Esophagus muscularis mucosa (tissue), 4 donors: ENCODE data around the gene RPS6KC1. TPM values are rescaled to one million over a fixed set of nuclear protein-coding genes. Genes with fewer than 3 reads are reported as not detected.

ENCODE experiments used
- DNase-seq: peaks from one replicate; pipeline ENCODE4 v3.0.0-alpha.2; 2017; ENCODE audit errors: extremely low spot score
- H3K27ac ChIP-seq, 4 donors: fragments of 200-600 bp; sonication (generic); replicated peaks in 1 of 4; 1 replicate in 3 of 4; 2 replicates in 1 of 4; pipeline ENCODE4 v1.5.1; 2016 to 2019; ENCODE audit warnings: mild to moderate bottlenecking in 1 of 4
- H3K27me3 ChIP-seq, 4 donors: fragments of 200-600 bp; sonication (generic); one replicate each; pipeline versions ENCODE4 v1.5.1 to v1.6.0; 2016 to 2019
- H3K36me3 ChIP-seq, 4 donors: fragments of 200-600 bp; sonication (generic); one replicate each; pipeline ENCODE4 v1.5.1; 2016 to 2019
- H3K4me1 ChIP-seq, 4 donors: fragments of 200-600 bp; sonication (generic); one replicate each; pipeline ENCODE4 v1.5.1; 2016 to 2019
- H3K4me3 ChIP-seq, 4 donors: fragments of 200-600 bp; sonication (generic); 1 replicate in 2 of 4; 2 replicates in 2 of 4; pipeline ENCODE4 v1.5.1; 2016 to 2019; ENCODE audit warnings: mild to moderate bottlenecking in 4 of 4, moderate library complexity in 1 of 4
- H3K9me3 ChIP-seq, 4 donors: fragments of 200-600 bp; sonication (generic); 1 replicate in 3 of 4; 2 replicates in 1 of 4; pipeline ENCODE4 v1.5.1; 2016 to 2019
- EP300 ChIP-seq: sonication (generic); formaldehyde crosslinking; IDR thresholded peaks from one replicate; pipeline ENCODE4 v1.6.1; 2017; ENCODE audit warnings: antibody characterized with exemption
- POLR2A ChIP-seq: fragments of 450-650 bp; IDR thresholded peaks from one replicate; pipeline ENCODE4 v1.6.1; 2017; ENCODE audit warnings: antibody characterized with exemption, moderate library complexity, mild to moderate bottlenecking, low read depth
- POLR2AphosphoS5 ChIP-seq, 2 donors: sonication (generic); formaldehyde crosslinking; IDR thresholded peaks; one replicate each; pipeline ENCODE4 v1.6.1; 2017; ENCODE audit warnings: antibody characterized with exemption in 2 of 2
- WGBS: methylation state at CpG from one replicate; pipeline ENCODE4 v1.1.5; 2018; 5-methylcytosine and 5-hydroxymethylcytosine counted together
- intact Hi-C: fragments of 100-400 bp; cut with DNase I; formaldehyde crosslinking; loops from one replicate; pipeline ENCODE4 v1.15.1; 2023
- total RNA-seq, 4 donors: library from RNA; depleted of rRNA; stranded (reverse); fragments of >200 nt; gene quantifications; one replicate each; pipeline versions ENCODE4 v1.1.0 to v1.2.1, GENCODE V29; 2016
- TF ChIP-seq, protein P1 (sequence below), 3 experiments: fragments of 200-600 bp in 2 of 3; fragments of 450-650 bp in 1 of 3; sonication (generic) in 2 of 3; IDR thresholded peaks; one replicate each; pipeline ENCODE4 v1.5.1; 2017 to 2019; ENCODE audit warnings: antibody characterized with exemption in 3 of 3, mild to moderate bottlenecking in 2 of 3, moderate library complexity in 1 of 3

The RPS6KC1 gene
- total RNA-seq, 4 donors from 2014 or later: 21.0 to 26.8 (median 23.8) TPM

DNA sequence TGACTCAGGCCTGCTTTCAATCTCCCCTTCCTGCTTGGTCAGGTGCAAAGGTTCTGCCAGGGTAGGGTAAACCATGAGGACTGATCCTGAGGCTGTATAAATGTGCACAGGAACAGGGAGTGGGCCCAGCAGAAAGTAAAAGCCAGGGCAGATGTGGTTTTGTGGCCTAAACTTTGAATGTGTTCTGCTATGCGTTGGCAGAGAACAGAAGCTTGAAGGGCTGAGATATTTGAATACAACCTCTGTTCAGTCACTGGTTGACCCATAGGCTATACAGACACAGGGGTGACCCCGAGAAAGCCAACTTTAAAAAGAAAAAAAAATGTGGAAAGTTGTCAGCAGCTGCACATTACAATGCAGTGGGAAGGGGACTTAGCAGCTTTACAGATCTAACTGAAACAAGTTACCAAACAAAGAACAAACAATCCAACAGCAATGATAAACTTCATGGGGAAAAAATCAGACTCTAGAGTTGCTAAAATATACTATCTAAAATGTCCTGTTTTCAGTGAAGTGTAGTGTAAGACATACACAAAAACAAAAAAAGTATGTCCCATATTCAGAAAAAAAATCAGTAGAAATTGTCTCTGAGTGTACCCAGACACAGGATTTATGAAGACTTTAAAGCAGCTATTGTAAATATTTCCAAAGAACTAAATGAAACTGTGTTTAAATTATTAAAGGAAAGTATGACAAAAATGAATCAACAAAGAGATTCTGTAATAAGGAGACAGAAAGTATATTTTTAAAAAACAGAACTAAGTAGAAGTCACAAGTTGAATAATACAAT, 216.1 kb downstream of the RPS6KC1 start:
- WGBS: 89% methylated on average over 2 of the region's 2 CpGs
- no peaks in the 10 kb centered on the region for H3K4me1 ChIP-seq
- H3K9me3 ChIP-seq: no peaks in the 10 kb centered on the region
- DNase-seq: no peak
- H3K36me3 ChIP-seq: peaks cover 0 to 24% (median 6%) of the 10 kb centered on the region in 4 donors
- intact Hi-C loops: no loop called here
- TF ChIP-seq POLR2AphosphoS5 (IDR thresholded peaks at IDR 0.05): no peak
- no peak for TF ChIP-seq EP300
- TF ChIP-seq POLR2A: no peak
- TF ChIP-seq, protein P1, sequence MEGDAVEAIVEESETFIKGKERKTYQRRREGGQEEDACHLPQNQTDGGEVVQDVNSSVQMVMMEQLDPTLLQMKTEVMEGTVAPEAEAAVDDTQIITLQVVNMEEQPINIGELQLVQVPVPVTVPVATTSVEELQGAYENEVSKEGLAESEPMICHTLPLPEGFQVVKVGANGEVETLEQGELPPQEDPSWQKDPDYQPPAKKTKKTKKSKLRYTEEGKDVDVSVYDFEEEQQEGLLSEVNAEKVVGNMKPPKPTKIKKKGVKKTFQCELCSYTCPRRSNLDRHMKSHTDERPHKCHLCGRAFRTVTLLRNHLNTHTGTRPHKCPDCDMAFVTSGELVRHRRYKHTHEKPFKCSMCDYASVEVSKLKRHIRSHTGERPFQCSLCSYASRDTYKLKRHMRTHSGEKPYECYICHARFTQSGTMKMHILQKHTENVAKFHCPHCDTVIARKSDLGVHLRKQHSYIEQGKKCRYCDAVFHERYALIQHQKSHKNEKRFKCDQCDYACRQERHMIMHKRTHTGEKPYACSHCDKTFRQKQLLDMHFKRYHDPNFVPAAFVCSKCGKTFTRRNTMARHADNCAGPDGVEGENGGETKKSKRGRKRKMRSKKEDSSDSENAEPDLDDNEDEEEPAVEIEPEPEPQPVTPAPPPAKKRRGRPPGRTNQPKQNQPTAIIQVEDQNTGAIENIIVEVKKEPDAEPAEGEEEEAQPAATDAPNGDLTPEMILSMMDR (IDR thresholded peaks at IDR 0.05): no peak
- H3K4me3 ChIP-seq: no peak overlapping the region
- no peaks in the 10 kb centered on the region for H3K27me3 ChIP-seq
- H3K27ac ChIP-seq: no peak overlapping the region

DNA sequence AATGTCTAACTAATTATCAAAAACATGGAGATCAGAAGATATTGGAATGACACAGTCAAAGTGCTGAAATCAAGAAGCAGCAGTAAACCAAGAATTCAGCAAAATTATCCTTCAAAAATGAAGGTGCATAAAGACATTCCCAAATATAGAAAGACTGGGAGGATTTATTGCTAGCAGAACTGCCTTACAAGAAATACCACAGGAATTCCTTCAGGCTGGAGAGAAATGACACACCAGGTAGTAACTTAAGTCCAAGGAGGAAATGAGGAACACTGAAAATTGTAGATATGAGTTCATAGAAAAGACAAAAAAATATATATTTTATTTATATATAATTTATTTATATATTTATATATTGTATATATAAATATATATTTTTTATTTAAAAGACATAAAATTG, 217.2 kb downstream of the RPS6KC1 start:
- intact Hi-C loops: no loop called here
- H3K4me3 ChIP-seq: no peak overlapping the region
- no peaks in the 10 kb centered on the region for H3K27me3 ChIP-seq

DNA sequence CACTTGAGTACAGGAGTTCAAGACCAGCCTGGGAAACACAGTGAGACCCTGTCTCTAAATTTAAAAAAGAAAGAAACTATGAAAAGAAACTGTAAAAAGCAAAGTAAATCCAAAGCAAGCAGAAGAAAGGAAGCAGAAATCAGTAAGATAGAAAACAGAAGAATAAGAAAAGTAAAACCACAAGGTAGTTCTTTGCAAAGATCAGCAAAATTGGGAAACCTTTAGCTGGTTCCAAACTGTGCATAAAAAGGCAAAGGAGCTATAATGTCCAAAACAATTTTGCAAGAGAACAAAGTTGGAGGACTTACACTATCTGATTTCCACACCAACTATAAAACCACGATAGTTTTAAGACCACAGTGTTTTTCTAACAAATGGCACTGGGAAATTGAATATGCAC, 218.8 kb downstream of the RPS6KC1 start:
- TF ChIP-seq, protein P1 (IDR thresholded peaks at IDR 0.05): no peak
- TF ChIP-seq EP300: no peak
- no peak for TF ChIP-seq POLR2AphosphoS5 (IDR thresholded peaks at IDR 0.05)
- TF ChIP-seq POLR2A: no peak
- H3K4me1 ChIP-seq: no peaks in the 10 kb centered on the region
- 94% methylated on average over 1 of the region's 1 CpG for whole genome bisulfite sequencing
- no peaks in the 10 kb centered on the region for H3K9me3 ChIP-seq
- H3K27ac ChIP-seq: no peak overlapping the region
- DNase-seq: no peak
- no peak overlapping the region for H3K4me3 ChIP-seq
- intact Hi-C loops: no loop called here
- H3K36me3 ChIP-seq: peaks cover 0 to 27% (median 8%) of the 10 kb centered on the region in 4 donors
- H3K27me3 ChIP-seq: no peaks in the 10 kb centered on the region

More for the DNA sequence above, 217.2 kb downstream of the RPS6KC1 start:
- Histone ChIP-seq H3K9me3 (no peaks in the 10 kb centered on the region), H3K36me3 (peaks cover 5 to 23% (median 7%) of the 10 kb centered on the region in 4 donors), H3K4me1 (no peaks in the 10 kb centered on the region), H3K27ac (no peak overlapping the region)
- no peak for TF ChIP-seq POLR2A
- TF ChIP-seq, protein P1 (IDR thresholded peaks at IDR 0.05): no peak
- TF ChIP-seq POLR2AphosphoS5 (IDR thresholded peaks at IDR 0.05): no peak
- TF ChIP-seq EP300: no peak
- no peak for DNase-seq

DNA sequence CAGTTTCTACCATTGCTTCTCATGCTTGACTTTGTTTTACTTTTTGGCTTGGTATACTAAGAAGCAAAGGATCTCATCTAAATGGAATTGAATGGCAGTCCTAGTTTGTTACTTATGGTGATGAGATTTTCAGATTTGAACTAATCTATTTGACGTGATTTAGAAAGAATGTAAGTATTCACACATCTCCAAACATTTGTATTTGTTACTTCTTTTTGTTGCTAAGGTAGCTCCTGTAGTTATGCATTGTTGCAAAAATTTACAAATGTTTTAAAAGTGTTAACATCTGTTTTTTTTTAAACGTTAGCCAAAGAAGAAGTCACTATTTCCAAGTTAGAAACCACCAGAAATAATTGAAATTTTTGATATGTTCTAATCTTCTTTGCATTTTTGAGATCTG, 222.5 kb downstream of the RPS6KC1 start:
- WGBS: 63% methylated on average over 2 of the region's 2 CpGs
- H3K4me1 ChIP-seq: no peaks in the 10 kb centered on the region
- H3K9me3 ChIP-seq: no peaks in the 10 kb centered on the region
- intact Hi-C loops: no loop called here
- H3K36me3 ChIP-seq: peaks cover 0 to 20% (median 8%) of the 10 kb centered on the region in 4 donors
- H3K27ac ChIP-seq: no peak overlapping the region
- no peaks in the 10 kb centered on the region for H3K27me3 ChIP-seq
- TF ChIP-seq POLR2AphosphoS5 (IDR thresholded peaks at IDR 0.05) (no peak), EP300 (no peak), POLR2A (no peak)
- TF ChIP-seq, protein P1 (IDR thresholded peaks at IDR 0.05): no peak
- no peak for DNase-seq
- H3K4me3 ChIP-seq: no peak overlapping the region

DNA sequence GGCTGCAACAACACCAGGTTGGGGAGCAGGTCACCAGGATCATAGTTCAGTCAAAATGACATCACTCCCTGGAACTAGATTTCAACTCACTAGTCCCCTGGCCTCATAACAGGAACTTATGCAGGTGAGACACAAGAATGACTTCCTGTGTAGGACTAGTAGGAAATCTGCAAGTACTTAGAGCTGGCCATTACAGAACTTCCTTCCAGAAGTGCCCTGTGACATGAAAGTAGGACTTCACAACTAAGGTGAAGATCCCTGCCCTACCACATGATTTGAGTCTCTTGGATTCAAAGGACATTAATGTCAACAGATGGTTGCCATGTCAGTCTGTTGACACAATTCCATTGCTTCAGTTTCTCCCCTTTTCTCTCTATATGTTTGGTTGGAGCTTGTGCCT, 223.1 kb downstream of the RPS6KC1 start:
- H3K36me3 ChIP-seq: peaks cover 0 to 20% (median 8%) of the 10 kb centered on the region in 4 donors
- no peaks in the 10 kb centered on the region for H3K4me1 ChIP-seq
- H3K27me3 ChIP-seq: no peaks in the 10 kb centered on the region
- no peak for TF ChIP-seq EP300
- TF ChIP-seq POLR2AphosphoS5 (IDR thresholded peaks at IDR 0.05): no peak
- no peak for TF ChIP-seq POLR2A
- TF ChIP-seq, protein P1 (IDR thresholded peaks at IDR 0.05): no peak
- intact Hi-C loops: no loop called here
- no peak overlapping the region for H3K4me3 ChIP-seq
- no peak overlapping the region for H3K27ac ChIP-seq
- no peak for DNase-seq
- no peaks in the 10 kb centered on the region for H3K9me3 ChIP-seq
